ENCODE data around the gene RAB20. TPM values are rescaled to one million over a fixed set of nuclear protein-coding genes. Genes with fewer than 3 reads are reported as not detected.

The RAB20 gene
- total RNA-seq = 3.4 and 11.2 TPM in 2 replicates

DNA sequence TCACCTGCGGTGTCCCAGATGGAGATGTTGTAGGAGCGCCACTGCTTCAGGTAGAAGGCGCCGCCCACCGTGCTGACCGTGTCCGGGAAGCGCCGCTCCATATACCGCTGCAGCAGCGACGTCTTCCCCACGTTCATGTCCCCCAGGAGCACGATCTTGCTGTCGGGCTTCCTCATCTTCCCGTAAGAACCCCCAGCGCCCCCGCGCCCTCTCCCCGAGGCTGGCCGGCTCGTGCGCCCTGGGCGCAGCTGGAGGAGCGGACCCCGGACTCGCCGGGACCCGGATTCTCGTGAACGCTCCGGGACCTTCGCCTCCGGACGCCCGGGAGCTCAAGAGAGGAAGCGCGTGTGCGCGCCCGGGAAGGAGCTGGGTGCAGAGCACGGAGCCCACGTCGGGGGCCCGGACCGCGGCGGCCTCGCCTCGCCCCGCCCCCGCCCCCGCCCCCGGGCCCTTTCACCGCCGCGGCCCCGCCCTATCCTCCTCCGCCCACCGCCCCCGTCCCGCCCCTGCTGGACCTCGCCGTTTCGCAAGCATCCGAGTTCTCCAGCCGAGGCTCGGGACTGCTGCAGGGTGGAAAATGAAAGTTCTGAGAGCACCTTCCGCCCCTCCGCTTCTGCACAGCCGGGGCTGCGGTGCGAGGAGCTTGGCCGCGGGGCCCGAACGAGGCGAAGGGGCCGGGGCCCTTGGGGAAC is at the start of gene RAB20:
TSS of gene RAB20 (minus strand) at position 379 of the 692 bp plus-strand sequence. CDS start at position 176, 203 bp downstream.

Other genes with a start within 250 kb of the RAB20 start
- gene NAXD, start 53.8 kb upstream of the RAB20 start, total RNA-seq = 18.6 and 24.9 TPM in 2 replicates
- 47.9 and 70.2 TPM in 2 replicates for gene CARS2, start 144.4 kb upstream of the RAB20 start, total RNA-seq
- gene ING1, start 152.0 kb upstream of the RAB20 start, total RNA-seq = 12.7 and 16.2 TPM in 2 replicates

Measured in placental pericyte (primary cell).